Measurements from ENCODE around the gene BCL2L1. TPM values are rescaled to one million over a fixed set of nuclear protein-coding genes. Genes with fewer than 3 reads are reported as not detected.
A peak's percentile ranks its signal among the peaks of the same experiment; 100 is the strongest.

The BCL2L1 gene
- total RNA-seq, 1 donor from 2014 or later, result 200 TPM

DNA sequence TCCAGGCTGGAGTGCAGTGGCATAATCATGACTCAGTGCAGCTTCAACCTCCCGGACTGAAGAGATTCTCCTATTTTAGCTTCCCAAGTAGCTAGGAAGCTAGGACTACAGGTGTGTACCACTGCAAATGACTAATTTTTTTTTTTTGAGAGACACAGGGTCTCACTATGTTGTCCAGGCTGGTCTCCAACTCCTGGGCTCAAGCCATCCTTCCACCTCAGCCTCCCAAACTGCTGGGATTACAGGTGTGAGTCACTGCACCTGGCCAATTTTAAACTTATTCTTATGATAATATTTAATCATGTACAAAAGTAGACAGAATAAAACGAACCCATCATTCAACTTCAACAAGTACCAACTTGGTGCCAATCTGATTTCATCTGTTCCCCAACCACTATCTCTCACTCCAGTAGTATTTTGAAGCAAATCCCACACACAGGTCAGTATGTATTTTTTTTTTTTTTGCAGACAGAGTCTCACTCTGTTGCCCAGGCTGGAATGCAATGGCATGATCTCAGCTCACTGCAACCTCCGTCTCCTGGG is 32.5 kb downstream of the BCL2L1 start:
- TF ChIP-seq, protein P1, sequence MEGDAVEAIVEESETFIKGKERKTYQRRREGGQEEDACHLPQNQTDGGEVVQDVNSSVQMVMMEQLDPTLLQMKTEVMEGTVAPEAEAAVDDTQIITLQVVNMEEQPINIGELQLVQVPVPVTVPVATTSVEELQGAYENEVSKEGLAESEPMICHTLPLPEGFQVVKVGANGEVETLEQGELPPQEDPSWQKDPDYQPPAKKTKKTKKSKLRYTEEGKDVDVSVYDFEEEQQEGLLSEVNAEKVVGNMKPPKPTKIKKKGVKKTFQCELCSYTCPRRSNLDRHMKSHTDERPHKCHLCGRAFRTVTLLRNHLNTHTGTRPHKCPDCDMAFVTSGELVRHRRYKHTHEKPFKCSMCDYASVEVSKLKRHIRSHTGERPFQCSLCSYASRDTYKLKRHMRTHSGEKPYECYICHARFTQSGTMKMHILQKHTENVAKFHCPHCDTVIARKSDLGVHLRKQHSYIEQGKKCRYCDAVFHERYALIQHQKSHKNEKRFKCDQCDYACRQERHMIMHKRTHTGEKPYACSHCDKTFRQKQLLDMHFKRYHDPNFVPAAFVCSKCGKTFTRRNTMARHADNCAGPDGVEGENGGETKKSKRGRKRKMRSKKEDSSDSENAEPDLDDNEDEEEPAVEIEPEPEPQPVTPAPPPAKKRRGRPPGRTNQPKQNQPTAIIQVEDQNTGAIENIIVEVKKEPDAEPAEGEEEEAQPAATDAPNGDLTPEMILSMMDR (IDR thresholded peaks at IDR 0.05), result no peak
- intact Hi-C loops (cut with DNase I), result no loop called here
- DNase-seq (ENCODE audit: low spot score in 2 of 2), result no peak
- H3K27ac ChIP-seq, result peak overlapping the region; percentile 24 to 34
- no peaks in the 10 kb centered on the region for H3K9me3 ChIP-seq
- no peaks in the 10 kb centered on the region for H3K27me3 ChIP-seq
- peaks cover 9 to 46% of the 10 kb centered on the region in 2 donors for H3K36me3 ChIP-seq
- H3K4me1 ChIP-seq, result peaks cover 0 to 43% of the 10 kb centered on the region in 2 donors
- H3K4me3 ChIP-seq, result no peak overlapping the region

DNA sequence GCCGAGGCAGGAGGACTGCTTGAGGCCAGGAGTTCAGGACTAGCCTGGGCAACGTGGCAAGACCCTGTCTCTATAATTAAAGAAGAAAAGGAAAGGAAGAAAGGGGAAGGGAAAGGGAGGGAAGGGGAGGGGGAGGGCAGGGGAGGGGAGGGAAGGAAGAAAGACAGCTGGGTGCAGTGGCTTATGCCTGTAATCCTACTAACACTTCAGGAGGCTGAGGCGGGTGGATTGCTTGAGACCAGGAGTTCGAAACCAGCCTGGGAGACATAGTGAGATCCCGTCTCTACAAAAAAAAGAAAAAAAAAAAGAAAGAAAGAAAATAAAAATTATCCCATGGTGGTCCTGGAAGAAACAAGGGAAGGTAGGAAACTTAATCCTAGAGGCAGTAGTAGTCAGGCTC is 33.5 kb downstream of the BCL2L1 start:
- intact Hi-C loops (cut with DNase I), result no loop called here
- no peak overlapping the region for H3K4me3 ChIP-seq
- peak overlapping the region; percentile 34 to 62 for H3K27ac ChIP-seq
- H3K9me3 ChIP-seq, result no peaks in the 10 kb centered on the region
- no peak for DNase-seq (ENCODE audit: low spot score in 2 of 2)
- H3K27me3 ChIP-seq, result no peaks in the 10 kb centered on the region
- H3K4me1 ChIP-seq, result peaks cover 0 to 46% of the 10 kb centered on the region in 2 donors
- TF ChIP-seq, protein P1 (IDR thresholded peaks at IDR 0.05), result no peak
- H3K36me3 ChIP-seq, result peaks cover 9 to 50% of the 10 kb centered on the region in 2 donors

DNA sequence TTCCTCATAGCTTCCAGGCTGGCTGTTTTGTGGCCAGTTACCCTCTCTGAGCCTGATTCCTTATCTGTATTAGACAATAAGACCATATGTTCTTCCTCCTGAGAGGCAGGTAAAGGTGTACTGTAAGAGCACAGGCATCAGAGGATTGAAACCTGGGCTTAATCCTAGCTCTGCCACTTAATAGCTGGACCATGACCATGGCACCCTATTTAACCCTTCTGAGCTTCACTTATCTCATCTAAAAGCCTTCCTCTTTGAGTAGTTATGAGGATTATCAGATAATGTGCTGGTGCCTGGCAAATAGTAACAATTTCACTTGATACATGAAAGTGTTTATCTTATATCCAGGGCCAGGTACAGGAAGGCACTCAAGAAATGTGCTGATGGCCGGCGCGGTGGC is 34.9 kb downstream of the BCL2L1 start:
- intact Hi-C loops (cut with DNase I), result no loop called here
- peaks cover 9 to 53% of the 10 kb centered on the region in 2 donors for H3K36me3 ChIP-seq
- DNase-seq (ENCODE audit: low spot score in 2 of 2), result no peak
- H3K4me3 ChIP-seq, result no peak overlapping the region
- H3K4me1 ChIP-seq, result peaks cover 0 to 39% of the 10 kb centered on the region in 2 donors
- peak overlapping the region; percentile 8 to 38 for H3K27ac ChIP-seq
- no peaks in the 10 kb centered on the region for H3K9me3 ChIP-seq
- TF ChIP-seq, protein P1 (IDR thresholded peaks at IDR 0.05), result no peak
- no peaks in the 10 kb centered on the region for H3K27me3 ChIP-seq

DNA sequence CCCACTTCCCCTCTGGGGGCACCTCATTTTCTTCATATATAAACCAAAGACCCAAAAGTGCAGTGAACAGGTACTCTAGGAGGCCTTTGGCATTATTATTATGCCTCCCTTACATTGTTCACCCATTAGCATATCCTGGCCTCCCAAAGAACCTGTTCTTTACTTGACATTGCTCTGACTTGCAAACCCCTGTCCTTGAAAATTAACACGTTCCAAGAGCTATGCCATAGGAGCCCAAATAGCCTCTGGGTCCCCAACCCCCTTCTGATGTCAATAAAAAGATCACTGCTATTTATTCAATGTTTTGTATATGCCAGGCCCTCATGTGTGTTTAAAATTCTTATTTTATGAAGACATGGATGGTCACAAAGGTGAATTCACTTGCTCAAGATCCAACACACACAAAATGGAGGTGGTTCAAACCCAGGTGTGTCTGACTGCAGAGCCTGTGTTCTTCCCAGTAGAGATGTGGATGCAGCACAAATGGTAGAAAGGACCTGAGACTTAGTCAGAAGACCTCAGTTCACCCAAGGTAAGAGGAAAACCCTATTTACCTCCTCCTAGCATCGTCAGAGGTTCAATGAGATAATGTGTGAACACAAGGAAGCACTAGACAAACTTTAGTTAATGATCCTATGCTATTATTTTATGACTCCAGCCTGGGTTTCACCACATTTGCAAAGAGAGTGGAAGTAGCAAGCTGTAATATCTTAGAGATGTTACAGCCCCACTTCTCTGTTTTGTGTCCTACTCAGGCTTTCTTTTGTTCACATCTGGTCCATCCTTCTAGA is 36.6 kb downstream of the BCL2L1 start:
- peaks cover 0 to 43% of the 10 kb centered on the region in 2 donors for H3K4me1 ChIP-seq
- intact Hi-C loops (cut with DNase I), result no loop called here
- H3K36me3 ChIP-seq, result peaks cover 9 to 41% of the 10 kb centered on the region in 2 donors
- no peak overlapping the region for H3K4me3 ChIP-seq
- H3K27me3 ChIP-seq, result no peaks in the 10 kb centered on the region
- peak overlapping the region; percentile 4 to 60 for H3K27ac ChIP-seq
- TF ChIP-seq, protein P1 (IDR thresholded peaks at IDR 0.05), result no peak
- H3K9me3 ChIP-seq, result no peaks in the 10 kb centered on the region
- no peak for DNase-seq (ENCODE audit: low spot score in 2 of 2)

DNA sequence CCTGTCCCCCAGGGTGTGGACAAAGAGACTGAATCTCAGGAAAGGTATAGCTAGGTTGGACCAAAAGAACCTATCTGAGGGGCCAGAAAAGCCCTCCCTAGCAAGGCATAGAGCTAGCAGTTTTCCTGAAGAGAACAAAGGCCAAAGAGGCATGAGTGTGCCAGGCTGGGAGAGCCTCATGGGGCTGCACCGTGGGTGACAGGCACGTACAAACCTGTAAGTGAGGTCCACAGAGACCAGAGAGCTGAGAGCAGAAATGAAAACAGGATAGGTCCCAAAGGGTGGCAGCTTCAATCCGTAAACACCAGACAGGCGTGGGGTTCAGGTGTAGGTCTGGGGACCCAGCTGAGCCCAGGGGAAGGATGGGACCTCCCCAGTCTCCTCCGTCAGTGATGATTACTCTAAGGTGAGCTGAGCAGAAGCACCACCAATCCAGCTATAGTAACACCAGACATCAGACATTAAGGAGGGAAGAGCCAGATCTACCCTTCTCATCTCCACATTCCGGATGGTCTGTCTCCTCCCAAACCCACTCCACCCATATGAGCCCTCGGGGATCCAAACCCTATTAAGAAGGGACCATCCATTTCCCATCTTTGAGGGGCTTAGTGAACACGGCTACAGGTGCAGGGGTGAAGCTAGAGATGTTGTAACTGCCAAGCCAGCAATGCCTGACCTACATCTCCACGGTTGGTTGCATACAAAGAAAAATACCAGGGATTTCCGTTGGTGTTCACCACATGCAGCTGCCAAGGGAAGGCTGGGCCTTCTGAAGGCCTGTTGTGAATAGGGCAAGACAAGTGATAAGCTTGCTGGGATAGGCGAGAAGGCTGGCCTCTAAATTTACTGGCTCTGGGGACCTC is 38.3 kb downstream of the BCL2L1 start:
- no peaks in the 10 kb centered on the region for H3K27me3 ChIP-seq
- no peaks in the 10 kb centered on the region for H3K9me3 ChIP-seq
- intact Hi-C loops (cut with DNase I), result no loop called here
- no peak for DNase-seq (ENCODE audit: low spot score in 2 of 2)
- peaks cover 0 to 45% of the 10 kb centered on the region in 2 donors for H3K4me1 ChIP-seq
- peaks cover 9 to 36% of the 10 kb centered on the region in 2 donors for H3K36me3 ChIP-seq
- H3K4me3 ChIP-seq, result no peak overlapping the region
- TF ChIP-seq, protein P1 (IDR thresholded peaks at IDR 0.05), result no peak
- H3K27ac ChIP-seq, result peak overlapping the region; percentile 17 to 60

Measured in ascending aorta (tissue), 2 donors.